Mesenteric fat pad (tissue), 1 donor: Measurements from ENCODE around the gene MYH7B. TPM values are rescaled to one million over a fixed set of nuclear protein-coding genes. Genes with fewer than 3 reads are reported as not detected.

Experiments
- DNase-seq: peaks from one replicate; pipeline ENCODE4 v3.0.0-alpha.2; 2020; ENCODE audit warnings: low spot score
- microRNA-seq: library from miRNA; unstranded; fragments of <30 nt; microRNA quantifications from one replicate; pipeline ENCODE4 v1.2.0, GENCODE V29; 2020; ENCODE audit warnings: borderline number of aligned reads
- total RNA-seq: library from RNA; stranded (reverse); fragmentation: NEBNext Ultra II Directional; extraction: Animal tissue kit (Norgen Biotek cat#: 25700); gene quantifications from one replicate; pipeline ENCODE4 v1.2.1, GENCODE V29; 2021
- donor health status: DM: yes; HTN: yes; CAD: no.

The MYH7B gene
- total RNA-seq, 1 donor from 2014 or later, result 0.06 TPM

DNA sequence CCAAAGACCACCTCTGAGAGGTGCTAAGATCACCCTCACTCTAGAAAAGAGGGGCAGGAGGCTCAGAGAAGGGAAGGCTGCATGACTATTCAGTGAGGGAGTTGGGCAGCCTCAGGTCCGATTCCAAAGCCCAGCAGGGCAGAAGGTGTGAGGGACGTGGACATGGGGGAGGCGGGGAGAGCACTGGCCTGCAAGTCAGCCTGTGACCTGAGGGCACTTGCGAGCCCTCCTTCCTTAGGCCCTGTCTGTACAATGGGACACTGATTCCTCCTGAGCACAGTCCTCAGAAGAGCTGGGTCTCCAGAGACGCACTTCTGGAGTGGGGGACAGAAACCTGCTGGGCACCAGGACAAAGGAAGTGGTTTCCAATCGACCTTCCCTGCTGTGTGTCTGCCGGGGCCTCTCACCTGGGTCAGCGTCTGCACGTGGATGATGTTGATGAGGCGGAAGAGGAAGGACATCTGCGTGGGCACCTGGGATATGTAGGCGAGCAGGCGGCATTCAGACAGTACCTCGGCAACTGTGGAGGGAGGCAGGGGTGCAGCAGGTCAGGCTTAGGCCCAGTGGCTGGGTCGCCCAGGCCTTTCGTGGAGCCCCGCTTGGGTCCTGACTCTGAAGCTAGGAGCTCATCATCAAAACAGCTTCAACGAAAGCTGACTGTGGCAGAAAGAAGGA, 48.5 kb downstream of the MYH7B start:
- DNase-seq, result no peak

DNA sequence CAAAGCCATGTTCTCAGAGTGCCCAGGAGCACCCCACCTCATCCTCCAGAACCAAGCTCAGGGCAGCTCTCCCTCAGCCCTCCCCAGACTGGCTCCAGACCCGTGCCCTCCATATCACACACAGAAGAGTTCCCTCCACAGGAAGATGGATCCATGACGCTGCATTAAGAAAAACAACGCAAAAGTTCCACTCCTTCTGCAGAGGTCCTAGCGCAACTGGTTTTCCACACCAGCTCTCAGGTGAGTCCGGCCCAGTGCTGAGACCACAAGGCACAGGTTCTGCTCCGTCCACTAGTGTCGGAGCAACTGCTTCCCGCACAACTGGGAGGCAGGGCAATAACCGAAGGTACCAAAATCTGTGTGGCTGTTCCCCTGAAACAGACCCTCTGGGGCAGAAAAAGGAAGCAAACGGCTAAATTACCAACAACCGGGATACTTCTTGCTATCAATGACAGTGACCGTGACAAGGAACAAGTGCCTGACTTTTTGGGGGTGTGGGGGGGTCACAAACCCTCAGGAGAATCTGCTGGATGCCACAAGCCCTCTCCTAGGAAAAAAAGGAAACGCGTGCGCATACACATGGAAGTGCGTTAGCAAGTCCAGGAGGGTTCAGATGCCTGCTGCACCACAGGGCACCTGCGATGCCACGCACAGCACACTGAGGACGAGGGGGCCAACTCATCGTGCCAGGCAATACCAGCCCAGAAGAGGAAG, 49.2 kb downstream of the MYH7B start:
- no peak for DNase-seq

Small RNAs within 50 kb of the gene (microRNA-seq; reads per million reads assigned to microRNA genes)
- gene MIR499A, result not detected
- not detected for gene MIR499B

Other genes with a start within 250 kb of the MYH7B start
- gene NCOA6, start 130.2 kb upstream of the MYH7B start, total RNA-seq, result 24.4 TPM
- 15.6 TPM for gene GGT7, start 83.0 kb upstream of the MYH7B start, total RNA-seq
- 127 TPM for gene ACSS2, start 79.3 kb upstream of the MYH7B start, total RNA-seq
- gene GSS, start 62 bp upstream of the MYH7B start, total RNA-seq, result 33.3 TPM
- gene TRPC4AP, start 136.9 kb downstream of the MYH7B start, total RNA-seq, result 85.2 TPM
- 58.6 TPM for gene EDEM2, start 191.5 kb downstream of the MYH7B start, total RNA-seq
- gene PROCR, start 216.2 kb downstream of the MYH7B start, total RNA-seq, result 103 TPM